ENCODE data around the gene MYL11. TPM values are rescaled to one million over a fixed set of nuclear protein-coding genes. Genes with fewer than 3 reads are reported as not detected.

MYL11 gene
- total RNA-seq, 6 experiments from 2014 or later: 0.77 to 1.2 (median 0.82) TPM; not detected in 3

DNA sequence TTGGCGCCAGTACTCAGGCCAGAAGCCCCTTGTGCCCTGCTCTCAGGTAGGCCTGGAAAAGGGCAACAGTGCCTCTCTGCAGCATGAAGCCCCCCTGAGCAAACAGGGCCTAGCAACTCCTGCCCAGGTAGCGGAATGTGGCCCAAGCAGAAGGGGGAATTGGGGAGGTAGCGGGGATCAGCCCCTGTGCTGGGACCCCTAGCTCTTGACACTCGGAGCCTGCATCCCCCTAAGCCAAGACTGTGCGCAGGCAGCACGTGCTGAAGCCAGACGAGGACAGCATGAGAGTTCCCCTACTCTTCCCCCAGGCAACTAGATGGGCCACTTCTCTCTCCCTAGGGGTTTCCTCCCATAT lies 18.7 kb upstream of the MYL11 start:
- DNase-seq: no peak
- peaks cover 25% of the 10 kb centered on the region for H3K36me3 Mint-ChIP-seq (ENCODE audit: low read depth)
- peak overlapping the region; percentile 99 for H3K4me3 Mint-ChIP-seq
- H3K9me3 Mint-ChIP-seq: no peaks in the 10 kb centered on the region
- H3K4me1 Mint-ChIP-seq (ENCODE audit: low read depth): peaks cover 51% of the 10 kb centered on the region
- peak overlapping the region; percentile 97 for H3K27ac Mint-ChIP-seq
- TF ChIP-seq, protein P1, sequence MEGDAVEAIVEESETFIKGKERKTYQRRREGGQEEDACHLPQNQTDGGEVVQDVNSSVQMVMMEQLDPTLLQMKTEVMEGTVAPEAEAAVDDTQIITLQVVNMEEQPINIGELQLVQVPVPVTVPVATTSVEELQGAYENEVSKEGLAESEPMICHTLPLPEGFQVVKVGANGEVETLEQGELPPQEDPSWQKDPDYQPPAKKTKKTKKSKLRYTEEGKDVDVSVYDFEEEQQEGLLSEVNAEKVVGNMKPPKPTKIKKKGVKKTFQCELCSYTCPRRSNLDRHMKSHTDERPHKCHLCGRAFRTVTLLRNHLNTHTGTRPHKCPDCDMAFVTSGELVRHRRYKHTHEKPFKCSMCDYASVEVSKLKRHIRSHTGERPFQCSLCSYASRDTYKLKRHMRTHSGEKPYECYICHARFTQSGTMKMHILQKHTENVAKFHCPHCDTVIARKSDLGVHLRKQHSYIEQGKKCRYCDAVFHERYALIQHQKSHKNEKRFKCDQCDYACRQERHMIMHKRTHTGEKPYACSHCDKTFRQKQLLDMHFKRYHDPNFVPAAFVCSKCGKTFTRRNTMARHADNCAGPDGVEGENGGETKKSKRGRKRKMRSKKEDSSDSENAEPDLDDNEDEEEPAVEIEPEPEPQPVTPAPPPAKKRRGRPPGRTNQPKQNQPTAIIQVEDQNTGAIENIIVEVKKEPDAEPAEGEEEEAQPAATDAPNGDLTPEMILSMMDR (IDR thresholded peaks at IDR 0.05): no peak
- H3K27me3 Mint-ChIP-seq (ENCODE audit: insufficient read depth): peaks cover 7% of the 10 kb centered on the region

- no peak for DNase-seq
- Mint-ChIP-seq H3K4me1 (ENCODE audit: low read depth) (peaks cover 50% of the 10 kb centered on the region), H3K27ac (peak overlapping the region; percentile 97), H3K4me3 (peak overlapping the region; percentile 99), H3K36me3 (ENCODE audit: low read depth) (peaks cover 25% of the 10 kb centered on the region), H3K27me3 (ENCODE audit: insufficient read depth) (peaks cover 7% of the 10 kb centered on the region), H3K9me3 (no peaks in the 10 kb centered on the region)
- TF ChIP-seq, protein P1 (IDR thresholded peaks at IDR 0.05): no peak
Observed at GRCh38 chr16:30356401-30357084, 18.1 kb upstream of the MYL11 start.

DNA sequence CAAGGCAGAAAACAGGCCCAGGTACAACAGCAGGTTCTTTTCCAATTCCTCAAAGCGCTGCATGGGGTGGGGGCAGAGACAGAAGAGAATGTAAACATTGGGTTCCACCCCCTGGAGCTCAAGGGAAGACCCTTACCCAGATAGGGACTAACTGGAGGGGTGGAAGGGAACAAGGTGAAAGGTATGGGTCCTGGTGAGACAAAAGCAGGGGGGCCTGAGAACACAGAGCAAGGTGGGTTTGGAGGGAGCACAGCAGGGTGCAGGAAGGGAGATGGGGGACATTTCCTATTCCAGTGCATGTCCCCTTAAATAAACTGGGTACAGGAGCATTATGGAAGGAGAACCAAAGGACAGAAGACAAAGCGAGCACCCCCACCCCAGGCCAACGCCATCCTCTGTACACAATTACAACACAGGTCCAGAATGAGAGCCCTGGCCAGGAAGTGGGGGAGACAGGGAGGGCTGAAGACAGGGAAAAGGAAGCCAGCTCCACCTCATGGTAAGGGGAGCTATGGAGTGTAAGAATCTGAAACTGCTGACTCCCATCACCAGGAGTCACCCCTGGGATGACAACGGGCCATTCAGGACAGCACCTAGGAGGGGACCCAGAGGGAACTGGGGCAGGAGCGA lies 17.4 kb upstream of the MYL11 start:
- Mint-ChIP-seq H3K27ac (peak overlapping the region; percentile 42; the same call in 1 of the 2 replicates), H3K27me3 (ENCODE audit: insufficient read depth) (peaks cover 6% of the 10 kb centered on the region), H3K4me3 (no peak overlapping the region), H3K36me3 (ENCODE audit: low read depth) (peaks cover 24% of the 10 kb centered on the region), H3K9me3 (no peaks in the 10 kb centered on the region), H3K4me1 (ENCODE audit: low read depth) (peaks cover 44% of the 10 kb centered on the region)
- DNase-seq: no peak
- TF ChIP-seq, protein P1 (IDR thresholded peaks at IDR 0.05): no peak

GRCh38 chr16:30357715-30358576 lies 16.7 kb upstream of the MYL11 start:
- H3K27me3 Mint-ChIP-seq (ENCODE audit: insufficient read depth): peaks cover 5% of the 10 kb centered on the region

GRCh38 chr16:30358577-30358936 lies 16.0 kb upstream of the MYL11 start:
- Mint-ChIP-seq H3K27me3 (ENCODE audit: insufficient read depth) (peaks cover 3% of the 10 kb centered on the region), H3K27ac (no peak overlapping the region), H3K9me3 (no peaks in the 10 kb centered on the region), H3K4me3 (no peak overlapping the region), H3K4me1 (ENCODE audit: low read depth) (peaks cover 30% of the 10 kb centered on the region), H3K36me3 (ENCODE audit: low read depth) (peaks cover 32% of the 10 kb centered on the region)
- TF ChIP-seq, protein P1 (IDR thresholded peaks at IDR 0.05): no peak
- DNase-seq: no peak

More at GRCh38 chr16:30357715-30358576, 16.7 kb upstream of the MYL11 start:
- H3K4me1 Mint-ChIP-seq (ENCODE audit: low read depth): peaks cover 36% of the 10 kb centered on the region
- TF ChIP-seq, protein P1 (IDR thresholded peaks at IDR 0.05): no peak
- no peaks in the 10 kb centered on the region for H3K9me3 Mint-ChIP-seq
- DNase-seq: no peak
- peaks cover 26% of the 10 kb centered on the region for H3K36me3 Mint-ChIP-seq (ENCODE audit: low read depth)
- no peak overlapping the region for H3K27ac Mint-ChIP-seq
- no peak overlapping the region for H3K4me3 Mint-ChIP-seq

Measured in HFFc6 (cell line).